GM21447 (cell line): ENCODE data around the gene RACK1.

Experiments
- ATAC-seq: cut with Tn5 transposase; IDR thresholded peaks from one replicate; pipeline ENCODE4 v1.9.1; 2021; ENCODE audit not compliant: unreplicated experiment

Gene RACK1

GRCh38 chr5:181234455-181235306 lies 9.0 kb downstream of the RACK1 start:
- no peak for ATAC-seq

DNA sequence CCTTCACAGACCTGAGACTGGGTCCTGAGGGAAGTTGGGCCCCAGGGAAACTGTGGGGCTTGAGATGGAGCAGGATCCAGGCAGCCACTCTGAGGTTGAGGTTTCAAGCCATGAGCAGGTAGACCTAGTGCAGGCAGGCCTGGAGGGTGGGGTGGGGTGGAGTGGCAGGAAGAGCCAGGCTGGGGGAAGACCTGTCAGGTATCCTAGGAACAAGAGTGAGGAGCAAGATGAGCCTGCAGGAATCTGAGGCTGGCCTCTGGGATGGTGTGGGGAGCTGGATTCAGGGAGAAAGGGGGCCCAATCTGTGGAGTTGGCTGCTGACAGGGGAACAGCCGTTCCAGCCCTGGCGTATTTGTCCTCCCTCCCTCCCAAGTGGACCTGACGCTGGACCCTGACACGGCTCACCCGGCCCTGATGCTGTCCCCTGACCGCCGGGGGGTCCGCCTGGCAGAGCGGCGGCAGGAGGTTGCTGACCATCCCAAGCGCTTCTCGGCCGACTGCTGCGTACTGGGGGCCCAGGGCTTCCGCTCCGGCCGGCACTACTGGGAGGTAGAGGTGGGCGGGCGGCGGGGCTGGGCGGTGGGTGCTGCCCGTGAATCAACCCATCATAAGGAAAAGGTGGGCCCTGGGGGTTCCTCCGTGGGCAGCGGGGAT lies 9.8 kb downstream of the RACK1 start:
- ATAC-seq, result no peak

GRCh38 chr5:181233088-181233800 lies 10.5 kb downstream of the RACK1 start:
- ATAC-seq, result no peak

- ATAC-seq, result no peak
Measured at GRCh38 chr5:181232593-181232992, 11.1 kb downstream of the RACK1 start.

DNA sequence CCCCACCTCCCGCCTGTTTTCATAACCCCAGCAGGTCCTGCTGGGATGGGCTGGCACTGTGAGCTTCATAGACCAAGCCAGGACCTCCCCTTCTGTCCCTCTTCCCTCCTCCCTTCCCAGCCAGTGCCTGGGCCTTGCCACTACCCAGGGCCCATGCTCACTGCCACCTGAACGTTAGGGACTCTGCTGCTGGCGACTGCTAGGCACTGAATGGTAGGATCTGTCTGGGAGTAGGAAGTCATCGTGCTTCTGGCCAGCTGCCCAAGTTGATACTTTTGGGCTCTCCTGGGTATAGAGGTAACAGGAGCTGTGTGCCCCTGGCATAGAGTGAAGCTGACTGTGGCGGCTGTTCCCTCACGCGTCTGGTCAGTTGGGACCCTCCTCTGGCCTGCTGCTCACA lies 12.3 kb downstream of the RACK1 start:
- ATAC-seq, result no peak

DNA sequence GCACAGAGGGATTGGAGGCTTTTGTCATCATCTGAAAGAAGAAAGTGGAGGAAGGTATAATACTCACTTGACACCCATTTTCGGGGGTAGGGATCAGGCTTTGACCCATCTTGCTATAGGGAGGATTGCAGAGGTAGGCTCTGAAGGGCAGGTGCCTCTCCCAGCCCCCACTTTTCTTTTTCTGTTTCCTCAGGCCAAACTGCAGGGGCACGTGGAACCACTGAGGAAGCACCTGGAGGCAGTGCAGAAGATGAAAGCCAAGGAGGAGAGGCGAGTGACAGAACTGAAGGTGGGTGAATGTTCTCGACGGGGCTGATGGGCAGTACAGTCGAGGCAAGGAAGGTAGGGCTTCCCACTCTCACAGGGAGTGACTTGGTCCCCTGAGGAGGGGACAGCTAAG lies 13.2 kb downstream of the RACK1 start:
- no peak for ATAC-seq

DNA sequence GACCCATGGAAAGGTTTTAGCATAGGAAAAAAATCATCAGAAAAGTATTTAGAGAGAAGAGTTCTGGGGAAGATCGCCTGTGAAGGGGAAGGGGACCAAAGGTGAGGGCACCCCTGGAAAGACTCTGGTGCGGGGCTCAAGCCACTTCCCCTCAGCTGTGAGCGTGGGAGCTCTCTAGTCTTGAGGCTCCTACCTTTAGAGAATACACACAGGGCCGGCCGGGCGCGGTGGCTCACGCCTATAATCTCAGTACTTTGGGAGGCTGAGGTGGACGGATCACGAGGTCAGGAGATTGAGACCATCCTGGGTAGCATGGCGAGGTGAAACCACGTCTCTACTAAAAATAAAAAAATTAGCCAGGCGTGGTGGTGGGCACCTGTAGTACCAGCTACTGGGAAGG lies 13.7 kb downstream of the RACK1 start:
- ATAC-seq, result no peak

- ATAC-seq, result no peak
Measured at GRCh38 chr5:181224390-181225229, 19.1 kb downstream of the RACK1 start.

- ATAC-seq, result no peak
Measured at GRCh38 chr5:181223729-181224389, 19.8 kb downstream of the RACK1 start.

DNA sequence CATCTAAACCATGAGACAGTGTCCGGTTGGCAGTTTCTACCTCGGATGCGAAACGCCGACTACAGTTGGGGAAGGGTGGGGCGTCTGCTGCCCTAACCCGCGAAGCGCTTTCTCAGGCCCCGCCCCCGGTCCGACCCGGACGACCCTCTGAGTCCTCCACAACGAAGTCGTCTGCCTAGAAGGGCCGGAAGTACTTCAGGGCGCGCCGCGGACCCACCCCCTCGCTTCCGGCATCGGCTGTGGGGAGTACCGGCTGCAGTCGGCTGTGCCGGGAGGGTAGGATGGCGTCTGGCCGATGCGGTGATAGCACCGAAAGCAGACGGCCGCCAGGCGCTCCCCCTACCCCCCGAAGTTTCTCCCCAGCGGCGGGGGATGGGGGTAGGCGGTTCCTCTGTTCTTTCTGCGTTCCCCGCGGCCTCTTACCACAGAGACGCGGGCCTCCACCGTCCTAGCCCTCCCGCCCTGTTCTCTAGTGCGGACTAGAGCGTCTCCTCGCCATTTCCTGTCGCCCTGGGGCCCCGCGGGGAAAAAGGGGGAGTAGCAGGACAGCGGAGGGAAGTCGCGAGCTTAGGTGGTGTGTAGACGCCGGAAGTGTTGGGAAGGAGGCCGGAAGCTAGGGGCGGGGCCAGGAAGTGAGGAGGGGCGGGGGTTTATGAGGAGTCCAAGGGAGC lies 20.5 kb downstream of the RACK1 start, which contains the start of gene TRIM41:
Gene TRIM41 (plus strand): TSS at position 224 of the 671 bp plus-strand sequence. CDS start 719 bp downstream, outside the sequence.
- ATAC-seq, result peak; percentile 59

- no peak for ATAC-seq
Measured at GRCh38 chr5:181222630-181223057, 21.1 kb downstream of the RACK1 start.

- ATAC-seq, result peak; percentile 35
Measured at GRCh38 chr5:181221792-181222629, 21.7 kb downstream of the RACK1 start.

GRCh38 chr5:181221105-181221791 lies 22.5 kb downstream of the RACK1 start:
- no peak for ATAC-seq

- no peak for ATAC-seq
Measured at GRCh38 chr5:181220178-181220515, 23.6 kb downstream of the RACK1 start.

GRCh38 chr5:181219262-181220177 lies 24.2 kb downstream of the RACK1 start:
- ATAC-seq, result no peak

DNA sequence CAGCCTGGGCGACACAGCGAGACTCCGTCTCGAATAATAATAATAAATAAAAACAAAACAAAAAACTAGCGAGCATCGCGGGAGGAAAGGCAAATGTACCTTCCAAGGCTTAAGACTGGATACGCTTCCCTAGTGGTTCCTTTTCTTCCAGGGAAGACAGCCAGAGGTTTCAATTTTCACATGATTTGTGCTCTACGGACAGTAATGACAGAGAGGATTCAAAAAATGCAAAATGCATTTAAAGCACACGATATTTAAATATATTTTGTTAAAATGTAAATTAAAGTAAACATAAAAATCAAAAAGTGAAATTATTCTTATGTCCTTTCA lies 24.9 kb downstream of the RACK1 start:
- ATAC-seq, result no peak

DNA sequence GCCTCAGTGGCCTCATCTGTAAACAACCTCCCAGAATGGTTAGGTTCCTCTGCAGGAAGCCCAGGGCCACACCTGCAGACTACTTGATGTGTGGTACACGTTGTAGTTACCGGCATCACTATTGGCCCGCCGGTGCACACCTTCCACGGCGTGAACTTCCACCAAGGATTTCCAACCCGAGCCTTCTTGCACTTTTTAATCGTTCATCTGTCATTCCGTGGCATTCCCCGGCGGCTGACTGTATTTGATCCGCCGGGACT lies 26.0 kb downstream of the RACK1 start:
- peak; percentile 21 for ATAC-seq
